ENCODE measurements around the gene HDDC2. TPM values are rescaled to one million over a fixed set of nuclear protein-coding genes. Genes with fewer than 3 reads are reported as not detected.

Gene HDDC2, protein sequence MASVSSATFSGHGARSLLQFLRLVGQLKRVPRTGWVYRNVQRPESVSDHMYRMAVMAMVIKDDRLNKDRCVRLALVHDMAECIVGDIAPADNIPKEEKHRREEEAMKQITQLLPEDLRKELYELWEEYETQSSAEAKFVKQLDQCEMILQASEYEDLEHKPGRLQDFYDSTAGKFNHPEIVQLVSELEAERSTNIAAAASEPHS
- 10 to 100 TPM; 48.9 to 62.9 TPM for total RNA-seq

DNA sequence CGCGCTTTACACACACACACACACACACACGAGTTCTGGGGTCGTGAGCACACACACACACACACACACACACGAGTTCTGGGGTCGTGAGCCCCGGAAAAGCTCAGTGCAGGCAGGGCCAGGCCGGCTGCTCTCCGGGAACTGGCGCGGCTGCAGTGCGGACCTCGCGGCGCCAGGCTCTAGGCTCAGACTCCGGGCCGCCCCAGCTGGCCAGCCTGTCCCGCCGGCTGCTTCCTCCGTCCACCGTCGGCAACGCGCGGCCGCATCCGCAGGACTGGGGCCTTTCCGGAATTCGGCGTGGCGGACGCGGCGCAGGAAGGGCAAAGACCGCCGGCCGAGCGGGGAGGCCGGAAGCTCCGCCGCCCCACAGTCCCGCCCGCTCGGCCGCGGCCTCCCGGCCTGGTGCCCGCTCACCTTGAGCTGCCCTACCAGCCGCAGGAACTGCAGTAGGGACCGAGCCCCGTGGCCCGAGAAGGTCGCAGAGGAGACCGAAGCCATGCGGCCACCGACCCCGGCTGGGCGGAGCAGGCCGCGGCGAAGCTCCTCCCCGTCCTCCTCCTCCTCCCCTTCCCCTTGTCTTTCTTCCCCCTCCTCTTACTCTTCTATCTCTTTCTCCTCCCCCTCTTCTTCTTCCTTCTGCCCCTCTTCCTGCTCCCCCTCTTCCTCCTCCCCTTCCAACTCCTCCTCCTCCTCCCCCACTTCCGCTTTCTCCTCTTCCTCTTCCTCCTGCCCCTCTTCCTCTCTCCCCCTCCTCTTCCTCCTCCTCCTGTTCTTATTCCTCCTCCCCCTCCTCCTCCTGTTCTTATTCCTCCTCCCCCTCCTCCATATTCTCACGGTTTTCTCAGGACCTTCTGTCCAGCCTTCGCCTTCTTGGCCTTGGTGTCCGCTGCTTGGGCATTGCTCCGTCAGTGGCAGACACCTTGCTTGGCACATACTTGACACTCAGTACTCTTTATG, at the start of gene HDDC2:
Gene HDDC2, minus strand, starts transcription at position 533 of the 957 bp plus-strand sequence. Its CDS starts 35 bp downstream, at position 498.

Other genes with a start within 250 kb of the HDDC2 start
- 1 to 10 TPM; 2.0 to 3.8 TPM for gene TPD52L1, start 148.2 kb downstream of the HDDC2 start, total RNA-seq

All from melanocyte of skin (primary cell).